Measurements from ENCODE around the gene MAD2L1BP.
"Not testable (repeated sequence)": the region's sequence is repeated elsewhere in the genome, so short reads cannot be mapped to it uniquely, and the experiment has no call there.

Gene MAD2L1BP

GRCh38 chr6:43628393-43629103 is 7.1 kb upstream of the MAD2L1BP start:
- no peak for TF ChIP-seq TAF1 (IDR thresholded peaks at IDR 0.05; ENCODE audit: borderline replicate concordance, low read depth, low read length)
- 0 out of 2 replicates have a peak, but pooled peaks have one; percentile 4 for TF ChIP-seq POLR2A (IDR thresholded peaks at IDR 0.05; ENCODE audit: low read depth, low read length)
- DNase-seq (ENCODE audit: insufficient read length) (peak; percentile 53), FAIRE-seq (no peak)

- FAIRE-seq (peak; percentile 92), DNase-seq (ENCODE audit: insufficient read length) (peak; percentile 91)
- no peak; the same call in 1 of the 2 replicates for TF ChIP-seq POLR2A (IDR thresholded peaks at IDR 0.05; ENCODE audit: low read depth, low read length)
Measured at GRCh38 chr6:43629104-43629504, 6.5 kb upstream of the MAD2L1BP start, which contains the start of gene GTPBP2. Gene GTPBP2 (minus strand): TSS chr6:43629264. CDS start chr6:43629162, 102 bp downstream.

GRCh38 chr6:43629505-43630300 is 5.9 kb upstream of the MAD2L1BP start:
- DNase-seq (ENCODE audit: insufficient read length) (peak; percentile 96), FAIRE-seq (peak; percentile 94)
- peak; percentile 76 for TF ChIP-seq POLR2AphosphoS5 (IDR thresholded peaks at IDR 0.05; ENCODE audit: low read depth, low read length)
- no peak for TF ChIP-seq TAF1 (IDR thresholded peaks at IDR 0.05; ENCODE audit: borderline replicate concordance, low read depth, low read length)
- peak; percentile 87 for TF ChIP-seq POLR2A (IDR thresholded peaks at IDR 0.05; ENCODE audit: low read depth, low read length)

GRCh38 chr6:43630980-43631619 is 4.5 kb upstream of the MAD2L1BP start:
- FAIRE-seq, result no peak
- no peak for DNase-seq (ENCODE audit: insufficient read length)

GRCh38 chr6:43633002-43633401 is 2.6 kb upstream of the MAD2L1BP start:
- FAIRE-seq, result not testable (repeated sequence)

More at GRCh38 chr6:43630980-43631619, 4.5 kb upstream of the MAD2L1BP start:
- no peak for TF ChIP-seq TAF1 (IDR thresholded peaks at IDR 0.05; ENCODE audit: borderline replicate concordance, low read depth, low read length)
- no peak for TF ChIP-seq POLR2A (IDR thresholded peaks at IDR 0.05; ENCODE audit: low read depth, low read length)
- no peak for TF ChIP-seq POLR2AphosphoS5 (IDR thresholded peaks at IDR 0.05; ENCODE audit: low read depth, low read length)

GRCh38 chr6:43634702-43635303 is 837 bp upstream of the MAD2L1BP start:
- DNase-seq (ENCODE audit: insufficient read length), result no peak
- no peak for TF ChIP-seq POLR2A (IDR thresholded peaks at IDR 0.05; ENCODE audit: low read depth, low read length)
- no peak for TF ChIP-seq TAF1 (IDR thresholded peaks at IDR 0.05; ENCODE audit: borderline replicate concordance, low read depth, low read length)
- TF ChIP-seq POLR2AphosphoS5 (IDR thresholded peaks at IDR 0.05; ENCODE audit: low read depth, low read length), result no peak
- FAIRE-seq, result no peak

More at GRCh38 chr6:43633002-43633401, 2.6 kb upstream of the MAD2L1BP start:
- DNase-seq (ENCODE audit: insufficient read length), result not testable (repeated sequence)

- DNase-seq (ENCODE audit: insufficient read length), result no peak
- peak; percentile 72 for FAIRE-seq
Measured at GRCh38 chr6:43636308-43636659, 644 bp downstream of the MAD2L1BP start.

GRCh38 chr6:43639984-43640800 is 4.6 kb downstream of the MAD2L1BP start:
- no peak for TF ChIP-seq TAF1 (IDR thresholded peaks at IDR 0.05; ENCODE audit: borderline replicate concordance, low read depth, low read length)
- TF ChIP-seq POLR2AphosphoS5 (IDR thresholded peaks at IDR 0.05; ENCODE audit: low read depth, low read length), result no peak
- no peak for TF ChIP-seq POLR2A (IDR thresholded peaks at IDR 0.05; ENCODE audit: low read depth, low read length)
- DNase-seq (ENCODE audit: insufficient read length) (no peak), FAIRE-seq (no peak)

More at GRCh38 chr6:43636308-43636659, 644 bp downstream of the MAD2L1BP start:
- TF ChIP-seq POLR2AphosphoS5 (IDR thresholded peaks at IDR 0.05; ENCODE audit: low read depth, low read length), result no peak
- TF ChIP-seq POLR2A (IDR thresholded peaks at IDR 0.05; ENCODE audit: low read depth, low read length), result no peak
- TF ChIP-seq TAF1 (IDR thresholded peaks at IDR 0.05; ENCODE audit: borderline replicate concordance, low read depth, low read length), result no peak

- TF ChIP-seq POLR2A (IDR thresholded peaks at IDR 0.05; ENCODE audit: low read depth, low read length), result no peak
- TF ChIP-seq TAF1 (IDR thresholded peaks at IDR 0.05; ENCODE audit: borderline replicate concordance, low read depth, low read length), result no peak
- no peak for TF ChIP-seq POLR2AphosphoS5 (IDR thresholded peaks at IDR 0.05; ENCODE audit: low read depth, low read length)
- peak; percentile 69 for DNase-seq (ENCODE audit: insufficient read length)
- no peak for FAIRE-seq
Measured at GRCh38 chr6:43644940-43645612, 9.4 kb downstream of the MAD2L1BP start, which contains the start of gene RSPH9. Gene RSPH9 (plus strand): TSS chr6:43645036. CDS start chr6:43645099, 63 bp downstream.

- FAIRE-seq, result no peak
- TF ChIP-seq TAF1 (IDR thresholded peaks at IDR 0.05; ENCODE audit: borderline replicate concordance, low read depth, low read length) (no peak), POLR2AphosphoS5 (IDR thresholded peaks at IDR 0.05; ENCODE audit: low read depth, low read length) (no peak), POLR2A (IDR thresholded peaks at IDR 0.05; ENCODE audit: low read depth, low read length) (no peak)
- no peak for DNase-seq (ENCODE audit: insufficient read length)
Measured at GRCh38 chr6:43645613-43645964, 9.9 kb downstream of the MAD2L1BP start.

Measured in GM12892 (cell line).